HG02970 (cell line): ENCODE results near the gene KCNAB1.

Experiments
- ATAC-seq: cut with Tn5 transposase; IDR thresholded peaks from one replicate; pipeline ENCODE4 v1.9.1; 2021; ENCODE audit warnings: mild to moderate bottlenecking, moderate library complexity, moderate number of reproducible peaks; ENCODE audit not compliant: unreplicated experiment, low FRiP score

KCNAB1 gene

DNA sequence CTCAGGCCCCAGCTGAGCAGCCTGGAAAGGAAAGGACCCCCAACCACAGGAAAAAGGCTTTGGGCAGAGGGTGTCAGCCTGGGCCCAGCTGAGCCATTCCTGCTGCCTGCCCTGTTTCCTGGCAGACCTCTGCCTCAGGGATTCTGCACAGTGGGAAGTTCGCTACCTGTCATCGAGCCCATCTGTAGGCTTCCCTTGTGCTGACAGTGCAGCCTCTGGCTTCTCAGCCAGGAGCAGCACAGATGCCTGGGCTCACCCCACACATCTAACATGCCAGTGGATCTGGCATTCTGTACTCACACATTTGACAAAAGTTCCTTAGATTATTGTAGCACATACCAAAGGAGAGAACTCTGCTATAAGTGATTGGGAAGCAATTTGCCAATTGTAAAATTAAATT, 232.3 kb downstream of the KCNAB1 start:
- no peak for ATAC-seq

DNA sequence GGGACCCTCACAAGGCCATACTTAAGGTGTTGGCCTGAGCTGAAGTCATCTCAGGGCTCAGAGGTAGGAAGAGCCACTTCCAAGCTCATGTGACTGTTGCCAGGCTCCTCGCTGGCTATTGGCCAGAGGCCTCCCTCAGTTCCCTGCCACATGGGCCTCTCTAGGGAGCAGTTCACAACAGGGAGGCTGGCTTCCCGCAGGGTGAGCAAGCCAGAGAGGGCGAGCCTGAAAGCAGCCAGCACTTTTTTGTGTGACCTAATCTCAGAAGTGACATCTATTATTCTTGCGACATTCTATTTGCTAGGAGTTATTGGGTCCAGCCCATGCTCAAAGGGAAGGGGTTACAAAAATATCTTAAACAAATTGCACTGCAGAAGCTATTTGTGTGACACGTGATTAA, 233.2 kb downstream of the KCNAB1 start:
- ATAC-seq, result no peak

DNA sequence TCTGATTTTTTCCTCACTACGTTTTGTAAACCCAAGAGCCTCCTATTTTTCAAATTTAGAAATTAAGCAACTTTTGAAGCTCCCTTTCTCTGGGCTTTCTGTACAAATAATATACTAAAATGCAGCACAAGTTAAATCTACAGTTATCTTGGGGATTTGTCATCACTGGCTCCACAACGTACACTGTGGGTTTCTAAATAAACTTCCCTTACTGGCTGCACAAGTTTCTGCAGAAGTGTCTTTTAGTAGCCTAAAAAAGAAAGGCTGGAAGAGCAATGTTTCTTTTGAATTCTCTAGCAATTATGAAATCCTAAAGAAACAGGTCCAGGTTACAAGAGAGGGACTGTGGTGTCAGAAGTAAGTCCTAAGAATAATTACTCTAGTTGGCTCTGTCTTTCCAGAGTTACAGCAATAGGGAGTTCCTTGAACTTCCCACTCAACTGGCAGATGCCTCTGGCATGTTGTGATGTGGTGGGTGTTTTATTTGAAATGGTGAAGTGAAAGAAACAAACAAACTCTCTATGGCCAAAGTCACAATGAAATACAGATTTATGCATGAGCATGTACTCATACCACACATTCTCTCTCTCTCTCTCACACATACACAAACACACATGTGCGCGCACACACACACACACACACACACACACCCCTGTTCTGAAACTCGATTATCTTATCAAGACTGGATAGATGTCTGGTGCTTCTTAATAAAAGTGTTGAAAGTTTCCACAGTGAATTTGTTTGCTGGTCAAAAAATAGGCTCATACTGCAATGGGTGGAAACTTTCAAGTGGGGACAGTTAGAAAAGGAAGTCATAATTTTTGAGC, 236.4 kb downstream of the KCNAB1 start:
- no peak for ATAC-seq

DNA sequence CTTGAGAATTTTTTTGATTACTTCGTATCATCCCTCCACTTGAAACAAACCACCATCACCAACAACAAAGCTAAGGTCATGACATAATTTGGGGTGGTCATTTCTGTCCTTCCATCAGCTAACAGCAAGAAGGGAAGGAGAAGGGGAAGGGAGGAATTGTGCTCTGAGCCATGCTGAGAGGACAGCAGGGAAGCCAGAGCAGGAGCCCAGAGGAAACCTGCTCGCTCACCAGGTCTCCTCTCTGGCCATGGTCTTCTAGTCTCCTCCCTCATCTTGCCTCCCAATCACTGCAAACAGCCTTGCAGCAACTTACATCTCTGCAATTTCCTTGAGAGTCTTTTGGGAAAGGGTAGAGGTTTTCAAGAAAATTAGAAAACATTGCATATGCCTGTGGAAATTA, 237.9 kb downstream of the KCNAB1 start:
- ATAC-seq, result no peak

DNA sequence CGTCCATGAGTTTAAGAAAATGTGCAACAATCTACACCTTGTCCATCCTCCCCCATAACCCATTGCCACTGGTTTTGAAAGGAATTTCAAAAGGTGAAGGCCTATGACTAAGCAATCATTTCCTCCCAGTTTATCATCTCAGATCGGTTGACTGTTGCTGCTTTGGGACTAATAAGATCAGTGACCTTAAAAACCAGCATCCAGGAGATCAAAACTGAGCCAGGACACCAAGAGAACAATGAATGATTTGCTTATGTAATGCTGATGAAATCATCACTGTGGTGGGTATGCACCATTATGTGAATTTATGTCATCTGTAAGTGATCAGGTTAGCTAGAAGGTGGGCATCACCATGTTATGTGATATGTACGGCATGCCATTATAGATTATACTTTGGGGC, 239.0 kb downstream of the KCNAB1 start:
- no peak for ATAC-seq

DNA sequence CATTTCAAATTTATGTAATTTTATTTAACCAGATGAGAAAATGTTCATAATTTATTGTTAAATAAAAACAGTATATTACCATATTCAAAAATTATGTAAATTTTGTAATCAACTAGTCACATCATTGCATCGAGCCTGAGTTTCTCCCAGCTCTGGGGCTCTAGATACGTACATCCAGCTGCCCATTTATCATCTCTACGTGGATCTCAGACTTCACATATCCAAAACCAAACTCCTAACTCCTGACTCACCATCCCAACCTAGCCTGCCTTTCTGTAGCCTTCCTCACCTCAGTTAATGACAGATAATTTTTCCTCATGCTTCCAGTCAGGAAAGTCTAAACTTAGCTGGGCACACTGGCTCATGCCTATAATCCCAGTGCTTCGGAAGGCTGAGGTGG, 239.7 kb downstream of the KCNAB1 start:
- no peak for ATAC-seq

DNA sequence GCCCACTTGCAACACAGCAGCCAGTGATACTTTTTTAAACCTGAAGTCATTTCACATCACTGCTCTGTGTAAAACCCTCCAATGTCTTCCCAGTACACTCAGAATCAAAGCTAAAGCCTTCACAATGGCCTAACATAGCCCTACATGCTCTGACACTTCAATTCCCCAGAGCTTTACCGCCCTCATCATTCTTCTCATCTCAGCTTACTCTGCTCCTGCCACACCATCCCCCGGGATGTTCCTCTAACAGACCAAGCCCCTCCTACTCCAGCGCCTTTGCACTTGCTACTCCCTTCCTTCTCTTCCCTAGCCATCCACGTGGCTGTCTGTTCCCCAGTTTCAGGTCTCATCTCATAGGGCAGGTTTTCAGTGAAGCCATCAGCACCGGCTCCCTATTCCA, 240.6 kb downstream of the KCNAB1 start:
- ATAC-seq, result no peak

GRCh38 chr3:156366559-156366958, 246.2 kb downstream of the KCNAB1 start:
- no peak for ATAC-seq

- ATAC-seq, result no peak
Measured at GRCh38 chr3:156368189-156368588, 247.8 kb downstream of the KCNAB1 start.

DNA sequence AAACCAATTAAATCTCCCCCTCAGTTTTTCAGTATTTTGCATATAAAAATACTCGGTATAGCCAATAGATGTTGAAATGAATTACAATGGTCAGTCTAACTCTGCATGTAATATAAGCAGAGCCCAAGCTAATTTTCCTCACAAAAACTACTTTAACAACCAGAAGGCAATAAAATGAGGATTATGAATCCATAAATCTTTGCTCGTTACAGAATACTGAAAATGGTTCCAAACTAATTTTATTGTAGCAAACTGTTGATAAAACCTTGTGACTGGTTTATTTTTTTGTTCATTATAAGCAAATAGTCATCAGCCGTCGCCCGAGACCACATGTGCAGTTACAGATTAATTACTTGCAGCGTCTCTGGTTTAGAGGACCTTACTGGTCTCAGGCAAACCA, 251.3 kb downstream of the KCNAB1 start:
- no peak for ATAC-seq

GRCh38 chr3:156373095-156373494, 252.7 kb downstream of the KCNAB1 start:
- no peak for ATAC-seq

DNA sequence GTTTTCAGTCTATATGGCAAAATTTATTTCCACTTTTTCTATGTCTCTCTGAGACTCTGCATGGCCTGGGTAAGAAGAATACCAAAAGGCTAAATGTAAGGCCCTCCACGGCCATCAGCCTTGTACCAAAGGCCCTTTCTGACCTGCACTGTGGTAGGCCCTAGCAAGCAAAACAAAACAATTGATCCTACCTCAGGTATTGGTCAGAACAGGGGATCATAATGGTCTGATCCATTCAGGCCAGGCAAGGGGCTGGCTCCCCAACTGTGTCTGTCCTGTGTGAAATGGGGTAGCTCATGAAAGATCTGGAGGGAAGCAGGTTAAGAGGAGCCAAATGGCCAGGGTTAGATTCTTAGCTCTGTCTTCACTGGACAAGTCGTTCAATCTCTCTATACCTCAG, 253.3 kb downstream of the KCNAB1 start:
- ATAC-seq, result no peak

DNA sequence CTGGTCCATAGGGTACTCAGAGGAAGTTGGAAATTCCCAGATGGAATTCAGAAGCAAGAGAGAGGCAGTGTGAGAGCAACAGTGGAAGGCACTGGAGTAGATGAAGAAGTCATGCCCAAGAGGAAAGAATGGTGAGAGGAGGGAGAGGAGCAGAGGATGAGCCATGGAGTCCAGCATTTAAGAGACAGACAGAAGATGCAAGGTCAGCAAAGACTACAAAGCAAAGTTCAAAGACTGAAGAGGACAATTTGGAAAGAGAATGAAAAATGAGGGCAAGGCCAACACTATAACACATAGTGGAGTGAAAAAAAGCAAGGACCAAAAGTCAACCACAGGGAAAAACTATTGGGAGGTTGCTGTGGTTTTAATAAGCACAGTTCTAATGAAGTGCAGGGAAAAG, 255.8 kb downstream of the KCNAB1 start:
- no peak for ATAC-seq

DNA sequence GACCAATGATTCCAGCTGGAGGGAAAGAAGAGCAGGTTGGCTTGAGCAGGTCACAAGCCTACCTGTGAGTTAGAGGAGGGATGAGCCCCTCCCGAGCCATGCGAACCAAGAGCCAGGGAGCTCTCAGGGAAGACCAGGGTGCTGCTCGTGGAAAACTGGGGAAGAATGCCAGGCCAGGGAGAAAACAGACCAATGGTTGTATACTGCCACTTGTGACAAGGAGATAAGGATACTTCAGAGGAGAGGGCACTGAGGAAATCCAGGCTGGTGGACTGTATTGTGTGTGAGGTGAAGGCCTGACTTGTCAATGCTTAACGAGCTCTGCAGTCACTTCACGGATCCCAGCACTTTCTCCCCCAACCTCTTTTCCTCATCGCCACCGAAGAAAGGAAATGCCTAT, 256.9 kb downstream of the KCNAB1 start:
- ATAC-seq, result no peak

- no peak for ATAC-seq
Measured at GRCh38 chr3:156377718-156378117, 257.3 kb downstream of the KCNAB1 start.

DNA sequence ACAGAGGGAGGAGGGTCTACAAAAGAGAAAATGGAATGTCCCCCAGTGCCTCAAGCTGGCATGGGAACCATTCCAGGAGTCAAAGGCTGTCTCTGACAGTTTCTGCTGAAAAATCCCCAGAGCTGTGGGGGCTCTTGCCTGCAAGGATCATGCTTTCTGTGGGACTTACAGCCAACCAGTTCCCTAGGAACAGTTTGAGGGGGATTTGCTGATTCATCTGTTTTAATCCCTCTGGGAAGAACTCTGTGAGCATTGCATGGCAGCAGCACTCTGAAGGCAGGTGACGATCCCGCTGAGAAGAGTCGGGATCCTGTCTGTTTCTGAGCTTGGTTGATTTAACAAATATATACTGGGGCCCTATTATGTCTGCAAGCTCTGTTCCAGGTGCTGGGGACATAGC, 258.5 kb downstream of the KCNAB1 start:
- no peak for ATAC-seq

GRCh38 chr3:156379327-156379726, 258.9 kb downstream of the KCNAB1 start:
- no peak for ATAC-seq

GRCh38 chr3:156381253-156381652, 260.9 kb downstream of the KCNAB1 start:
- ATAC-seq, result no peak

GRCh38 chr3:156382458-156383346, 262.3 kb downstream of the KCNAB1 start:
- ATAC-seq, result no peak

DNA sequence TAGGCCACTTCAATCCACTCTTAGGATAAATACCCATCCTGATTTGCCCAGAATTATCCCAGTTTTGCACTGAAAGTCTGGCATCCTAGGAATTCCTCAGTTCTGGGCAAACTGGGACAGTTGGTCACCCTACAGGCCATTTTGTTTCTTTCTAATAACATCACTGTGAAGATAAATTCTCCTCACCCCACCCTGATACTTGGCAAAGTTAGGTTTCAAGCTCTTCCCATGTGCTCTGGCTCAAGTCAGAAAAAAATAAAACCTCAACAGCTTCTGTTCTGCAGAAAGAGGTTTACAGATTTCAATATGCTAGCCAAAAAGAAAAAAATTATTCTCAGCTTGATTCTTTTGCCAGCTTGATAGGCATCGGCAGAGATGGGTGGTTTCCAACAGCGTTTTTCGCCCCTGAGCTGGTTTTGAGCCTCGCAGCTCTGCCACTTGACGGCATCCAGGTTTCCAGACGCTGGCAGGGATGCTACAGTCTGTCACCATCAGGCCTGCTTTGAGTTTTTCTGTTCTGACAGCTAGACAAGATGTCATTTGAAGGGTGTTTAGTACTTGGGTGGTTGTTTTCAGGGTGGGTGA, 263.2 kb downstream of the KCNAB1 start:
- ATAC-seq, result no peak
